ENCODE measurements around the gene CCDC186. TPM values are rescaled to one million over a fixed set of nuclear protein-coding genes. Genes with fewer than 3 reads are reported as not detected.

CCDC186 gene
- total RNA-seq, 1 donor = 22.0 TPM

DNA sequence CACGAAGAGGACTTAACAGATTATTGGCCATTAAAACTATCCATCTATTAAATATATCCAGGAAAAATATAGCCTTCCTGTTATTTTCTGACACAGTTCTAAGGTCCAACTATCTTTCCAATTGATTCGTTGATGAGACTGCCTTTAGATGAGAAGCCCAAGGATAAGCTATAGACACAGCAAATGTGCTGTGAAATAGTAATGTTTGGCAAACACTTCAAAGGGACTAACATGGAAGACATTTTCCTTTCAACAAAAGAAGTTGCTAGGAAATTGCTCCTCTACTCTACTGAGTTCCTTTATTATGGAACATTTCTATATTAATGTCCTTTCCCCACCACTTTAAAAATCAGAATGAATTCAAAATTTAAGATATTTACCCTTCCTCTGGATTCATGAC is 38.5 kb downstream of the CCDC186 start:
- DNase-seq (ENCODE audit: low read depth) = no peak
- TF ChIP-seq CTCF (IDR thresholded peaks at IDR 0.05; ENCODE audit: insufficient read depth, low read depth, low read length) = no peak
- no peak overlapping the region for H3K4me3 ChIP-seq (ENCODE audit: low read depth, low read length)

GRCh38 chr10:114131094-114131493 is 42.9 kb downstream of the CCDC186 start:
- no peak overlapping the region for H3K4me3 ChIP-seq (ENCODE audit: low read depth, low read length)
- no peak for DNase-seq (ENCODE audit: low read depth)
- no peak for TF ChIP-seq CTCF (IDR thresholded peaks at IDR 0.05; ENCODE audit: insufficient read depth, low read depth, low read length)

GRCh38 chr10:114121031-114121430 is 53.0 kb downstream of the CCDC186 start:
- no peak for TF ChIP-seq CTCF (IDR thresholded peaks at IDR 0.05; ENCODE audit: insufficient read depth, low read depth, low read length)
- H3K4me3 ChIP-seq (ENCODE audit: low read depth, low read length) = no peak overlapping the region
- no peak for DNase-seq (ENCODE audit: low read depth)

DNA sequence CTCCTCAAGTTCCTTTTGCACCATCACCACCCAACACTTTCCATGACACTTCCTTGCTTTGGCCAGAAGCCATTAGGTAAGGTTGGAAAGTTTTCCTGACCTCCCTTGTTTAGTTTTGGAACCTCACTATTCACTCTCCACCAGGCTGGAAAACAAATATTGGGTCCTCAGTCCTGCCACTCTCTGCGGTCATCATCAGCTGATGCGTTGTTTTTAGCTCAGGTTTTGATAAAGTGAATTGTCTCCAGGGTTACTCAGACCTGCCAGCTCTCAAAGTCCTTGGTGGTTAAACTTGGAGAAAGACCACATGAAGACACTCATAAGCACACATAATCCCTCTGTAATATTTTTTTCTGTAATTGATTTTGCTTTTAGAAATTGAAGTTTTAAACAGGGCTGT is 55.5 kb downstream of the CCDC186 start:
- H3K4me3 ChIP-seq (ENCODE audit: low read depth, low read length) = no peak overlapping the region
- DNase-seq (ENCODE audit: low read depth) = no peak
- TF ChIP-seq CTCF (IDR thresholded peaks at IDR 0.05; ENCODE audit: insufficient read depth, low read depth, low read length) = no peak

- H3K4me3 ChIP-seq (ENCODE audit: low read depth, low read length) = no peak overlapping the region
- DNase-seq (ENCODE audit: low read depth) = no peak
- no peak for TF ChIP-seq CTCF (IDR thresholded peaks at IDR 0.05; ENCODE audit: insufficient read depth, low read depth, low read length)
Measured at GRCh38 chr10:114117728-114118127, 56.3 kb downstream of the CCDC186 start.

- no peak overlapping the region for H3K4me3 ChIP-seq (ENCODE audit: low read depth, low read length)
- DNase-seq (ENCODE audit: low read depth) = no peak
- TF ChIP-seq CTCF (IDR thresholded peaks at IDR 0.05; ENCODE audit: insufficient read depth, low read depth, low read length) = no peak
Measured at GRCh38 chr10:114115661-114116445, 58.1 kb downstream of the CCDC186 start.
